ELF-1 (cell line): ENCODE data around the gene TNFSF8.
A peak's percentile ranks its signal among the peaks of the same experiment; 100 is the strongest.

Experiments used
- DNase-seq: peaks from one replicate; pipeline ENCODE4 v3.0.0-alpha.2; 2016; ENCODE audit warnings: low read depth, low spot score

Gene TNFSF8

DNA sequence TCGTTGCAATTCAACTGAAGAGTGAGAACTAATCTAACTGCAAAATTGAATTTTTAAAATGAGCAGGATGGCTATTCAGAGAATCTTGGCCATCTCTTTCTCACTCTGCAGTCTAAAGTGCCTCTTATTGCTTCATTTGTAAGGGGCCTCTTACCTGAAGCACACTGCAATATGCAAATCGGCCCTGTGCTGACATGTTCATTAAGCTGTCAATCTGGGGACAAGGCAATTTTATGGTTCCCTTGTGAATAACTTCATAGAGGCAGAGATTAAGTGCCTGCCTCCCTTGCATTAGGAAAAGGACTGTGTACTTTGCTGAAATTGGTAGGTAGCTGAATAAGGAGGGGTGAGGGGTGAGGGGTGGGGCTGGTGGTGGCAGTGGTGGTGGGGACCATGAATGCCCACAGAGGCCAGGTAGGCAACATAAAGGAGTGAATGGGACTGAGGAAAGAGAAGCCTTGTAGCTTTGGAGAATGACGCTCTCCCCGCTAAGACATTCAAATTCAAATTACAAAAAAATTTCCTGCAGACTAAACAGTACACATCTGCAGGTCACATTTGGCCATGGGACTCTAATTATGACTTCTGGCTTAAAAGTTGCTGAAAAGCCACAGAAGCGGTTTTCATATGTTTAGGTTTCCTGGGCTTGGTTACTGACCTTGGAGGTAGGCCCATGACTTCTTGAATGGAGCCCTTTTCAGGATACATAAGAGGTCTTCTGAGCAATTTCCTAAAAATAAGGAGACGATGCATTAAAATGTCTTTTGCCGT is 25.0 kb downstream of the TNFSF8 start:
- DNase-seq = no peak

DNA sequence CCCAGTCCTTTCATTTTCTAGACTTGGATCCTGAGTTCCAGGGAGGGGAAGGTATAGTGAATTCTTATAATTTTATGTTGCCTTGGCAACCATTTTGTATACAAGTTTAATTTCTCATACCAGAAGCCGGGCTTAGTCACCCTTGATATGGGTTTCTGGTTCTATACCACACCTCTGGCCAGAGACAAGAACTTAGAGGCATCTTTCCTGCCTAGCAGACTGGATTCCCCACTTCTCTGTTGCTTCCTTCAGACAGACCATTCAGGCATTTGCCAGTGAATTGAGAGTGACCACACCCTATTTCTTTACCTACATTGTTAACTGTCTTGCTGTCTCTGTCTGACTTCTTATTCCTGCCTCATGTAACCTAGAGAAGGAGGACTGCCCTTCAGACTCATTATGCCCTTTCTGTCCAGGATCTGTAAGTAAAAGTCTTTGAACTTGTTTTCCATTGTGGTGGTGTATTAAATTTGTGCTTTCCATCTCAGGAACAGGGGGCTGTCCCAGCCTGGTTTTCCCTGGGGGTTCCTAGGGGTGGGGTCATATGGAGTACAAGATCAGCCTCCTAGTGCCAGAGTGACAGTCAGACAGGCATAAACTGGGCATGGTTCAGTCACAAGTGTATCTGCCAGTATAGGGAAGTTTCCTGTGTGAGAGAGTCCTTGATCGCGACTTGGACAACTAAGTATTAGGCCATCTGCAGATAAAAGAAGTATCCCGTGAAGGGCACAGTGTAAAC is 27.4 kb downstream of the TNFSF8 start:
- no peak for DNase-seq

DNA sequence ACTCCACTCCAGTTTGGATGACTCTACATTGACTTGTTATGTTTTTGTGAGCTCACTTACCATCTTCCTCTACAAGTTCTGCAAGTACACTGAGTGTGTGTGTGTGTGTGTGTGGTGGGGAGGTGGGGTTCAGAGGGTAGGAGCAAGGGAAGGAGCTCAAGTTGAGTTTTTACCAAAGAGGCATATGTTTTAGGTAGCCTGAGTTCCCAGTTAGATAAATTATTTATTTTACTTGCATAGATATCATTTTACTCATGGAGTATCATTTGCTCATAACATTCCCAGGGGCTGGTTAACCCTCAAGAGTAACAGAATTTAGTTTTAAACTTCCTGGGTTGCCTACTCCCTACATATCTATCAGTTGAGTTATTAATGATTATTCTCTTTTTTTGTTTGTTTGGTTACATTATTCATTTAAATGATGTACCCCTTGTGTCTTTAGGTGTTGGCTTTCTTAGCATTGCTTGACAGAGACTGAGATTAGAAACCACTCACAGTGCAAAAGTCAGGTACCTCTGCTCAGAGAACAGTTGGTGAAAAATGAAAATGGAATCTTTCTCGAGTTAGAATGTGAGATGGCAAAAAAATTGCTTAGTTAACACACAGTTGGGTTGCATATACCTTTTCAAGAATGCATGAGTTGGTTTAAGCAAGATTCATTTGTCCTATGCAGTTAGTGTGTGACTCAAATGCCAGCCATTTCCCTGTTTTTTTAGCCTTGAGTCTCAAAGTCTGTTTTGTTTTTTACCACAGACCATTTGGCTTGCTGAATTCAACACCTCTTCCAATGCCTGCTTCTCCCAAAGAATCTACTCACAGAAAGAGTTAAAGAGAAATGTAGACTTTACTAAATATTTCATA is 29.2 kb downstream of the TNFSF8 start:
- DNase-seq = no peak

DNA sequence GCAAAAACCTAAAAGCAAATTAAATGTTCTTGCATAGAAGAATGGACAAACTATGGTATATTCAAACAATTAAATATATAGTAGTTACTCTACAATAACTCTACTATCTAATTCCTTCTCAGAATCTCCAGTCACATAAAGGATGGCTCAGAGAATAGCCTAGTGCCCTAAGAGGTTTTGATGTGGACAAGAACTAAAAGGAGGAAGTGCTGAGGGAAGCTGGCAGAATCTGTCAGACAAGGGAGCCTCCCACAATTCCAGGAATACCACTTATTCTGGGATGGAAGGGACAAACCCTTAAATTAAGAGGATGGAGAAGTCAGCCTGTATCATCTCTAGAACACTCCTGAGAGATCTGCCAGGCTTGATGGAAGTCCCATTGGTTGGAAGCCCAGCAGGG is 30.4 kb downstream of the TNFSF8 start:
- no peak for DNase-seq

DNA sequence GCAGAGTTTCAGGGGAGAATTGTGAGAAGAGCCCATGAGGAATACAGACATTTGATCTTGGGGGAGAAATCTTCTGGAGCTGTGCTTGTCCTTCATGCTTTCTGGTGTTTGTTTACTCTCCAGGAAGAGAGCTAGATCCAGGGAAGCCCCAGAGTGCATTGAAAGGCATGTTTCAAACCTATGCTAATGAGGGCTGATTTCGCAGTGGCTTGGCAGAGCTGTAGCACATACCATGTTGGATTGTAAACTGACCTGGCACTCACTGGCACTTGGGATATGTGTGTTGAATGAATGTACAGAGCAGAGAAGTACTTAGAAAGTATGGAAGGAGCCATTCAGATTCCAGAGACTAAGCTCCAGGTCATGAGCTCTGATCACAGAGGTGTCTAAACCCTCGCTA is 30.9 kb downstream of the TNFSF8 start:
- DNase-seq = no peak

DNA sequence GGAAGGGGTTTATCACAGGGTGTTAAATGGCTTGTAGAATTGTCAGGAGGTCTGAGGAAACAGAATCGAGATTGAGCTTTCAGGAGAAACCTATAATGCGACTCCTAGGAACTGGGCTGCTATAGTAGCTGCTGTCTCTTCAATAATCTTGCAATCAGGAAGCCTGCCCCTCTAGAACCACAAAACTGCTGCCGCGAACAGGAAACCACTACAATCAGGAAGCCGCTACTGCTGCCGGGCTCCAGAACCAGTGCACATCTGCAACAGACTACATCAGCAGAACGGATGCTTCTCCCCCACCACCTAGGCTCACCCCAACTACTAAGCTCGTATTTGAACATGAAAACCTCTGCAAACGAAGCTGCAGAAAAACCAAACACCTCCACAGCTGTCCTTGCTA is 31.6 kb downstream of the TNFSF8 start:
- DNase-seq = no peak

DNA sequence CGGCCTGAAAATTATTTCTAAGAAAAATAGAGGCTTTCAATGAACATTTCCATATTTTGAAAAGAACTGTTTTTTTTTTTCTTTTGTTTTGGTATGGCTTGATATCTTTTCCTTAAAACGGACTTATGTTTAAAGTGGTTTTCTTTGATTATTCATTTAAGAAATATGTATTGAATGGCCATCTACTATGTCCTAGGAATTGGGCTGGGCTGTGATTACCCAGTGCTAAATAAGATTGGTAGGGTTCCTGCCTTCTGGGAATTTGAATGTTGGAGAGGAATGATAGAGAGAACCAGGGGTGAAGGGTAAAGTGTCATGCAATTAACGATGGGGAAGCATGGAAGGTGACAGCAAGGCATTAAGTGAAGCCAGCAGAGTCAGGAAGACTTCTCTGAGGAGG is 33.2 kb downstream of the TNFSF8 start:
- no peak for DNase-seq

DNA sequence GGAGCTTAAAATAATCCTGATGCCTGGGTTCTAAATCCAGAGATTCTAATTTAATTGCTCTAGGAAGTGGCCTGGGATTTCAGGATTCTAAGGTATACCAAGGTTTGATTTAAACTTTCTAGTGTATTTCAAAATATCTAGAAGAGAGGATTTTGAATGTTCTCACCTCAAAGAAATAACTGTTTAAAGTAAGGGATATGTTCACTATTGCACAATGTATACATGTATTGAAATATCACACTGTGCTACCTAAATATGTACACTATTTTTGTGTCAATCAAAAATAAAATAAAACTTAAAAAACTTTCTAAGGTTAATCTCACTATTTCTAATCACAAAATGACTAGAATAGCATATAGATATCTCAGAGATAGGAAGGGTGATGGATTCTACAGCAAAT is 34.0 kb downstream of the TNFSF8 start:
- no peak for DNase-seq

DNA sequence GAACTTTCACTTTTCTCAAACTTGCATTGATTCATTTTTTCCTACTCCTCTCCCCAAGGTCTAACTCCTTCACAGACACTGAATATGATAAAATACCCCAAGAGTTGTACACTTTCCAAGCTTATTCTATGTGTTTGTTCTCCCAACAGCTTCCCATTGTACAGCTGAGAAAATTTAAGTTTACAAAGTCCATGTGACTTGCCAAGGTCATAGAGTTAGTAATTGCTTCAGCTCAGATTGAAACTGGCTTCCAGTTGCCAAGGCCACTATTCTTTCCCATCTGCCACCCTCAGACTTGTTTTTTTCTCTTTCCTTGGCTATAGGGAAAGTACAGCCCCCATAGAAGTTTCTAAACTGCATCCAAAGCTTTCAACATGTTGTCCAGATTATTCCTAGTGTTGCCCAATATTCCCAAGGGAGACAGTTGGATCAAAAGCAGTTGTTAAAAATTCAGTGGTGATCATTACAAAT is 34.8 kb downstream of the TNFSF8 start:
- no peak for DNase-seq

DNA sequence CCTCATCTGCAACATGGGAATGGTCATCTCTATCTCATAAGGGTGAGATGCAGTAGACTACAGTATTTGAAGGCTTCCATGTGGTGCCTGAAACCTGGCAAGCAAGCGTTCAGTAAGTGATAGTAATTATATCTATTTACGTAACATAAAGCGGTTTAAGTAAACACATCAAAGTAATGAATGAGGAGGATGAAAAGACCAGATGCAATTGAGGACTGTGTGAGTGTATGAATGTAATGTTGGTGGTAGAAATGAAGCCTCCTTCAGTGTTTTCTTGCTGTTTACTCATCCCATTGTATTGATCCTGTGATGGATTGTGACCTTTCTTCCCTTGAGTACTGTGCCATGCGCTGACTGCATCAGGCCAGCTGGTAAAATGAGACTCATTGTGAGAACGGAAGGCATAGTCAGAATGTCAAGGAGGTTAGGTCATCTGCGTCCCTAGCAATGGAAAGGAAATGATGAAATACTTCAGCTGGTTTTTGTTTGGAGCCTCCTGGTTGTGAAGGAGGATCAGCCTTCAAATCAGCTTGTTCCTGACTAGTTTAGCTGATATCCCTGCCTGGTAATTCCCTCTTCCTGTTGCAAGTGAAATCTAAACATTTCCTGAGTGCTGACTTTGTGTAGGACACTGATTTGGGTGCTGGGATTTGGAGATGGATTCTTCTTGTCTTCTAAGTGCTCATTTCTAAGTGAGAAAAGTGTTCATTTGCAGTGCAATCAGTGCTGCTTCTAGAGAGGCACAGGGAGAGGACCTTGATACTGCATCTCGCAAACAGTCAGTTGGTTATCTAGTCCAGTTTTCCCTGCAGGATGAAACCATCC is 35.6 kb downstream of the TNFSF8 start:
- DNase-seq = peak; percentile 80

DNA sequence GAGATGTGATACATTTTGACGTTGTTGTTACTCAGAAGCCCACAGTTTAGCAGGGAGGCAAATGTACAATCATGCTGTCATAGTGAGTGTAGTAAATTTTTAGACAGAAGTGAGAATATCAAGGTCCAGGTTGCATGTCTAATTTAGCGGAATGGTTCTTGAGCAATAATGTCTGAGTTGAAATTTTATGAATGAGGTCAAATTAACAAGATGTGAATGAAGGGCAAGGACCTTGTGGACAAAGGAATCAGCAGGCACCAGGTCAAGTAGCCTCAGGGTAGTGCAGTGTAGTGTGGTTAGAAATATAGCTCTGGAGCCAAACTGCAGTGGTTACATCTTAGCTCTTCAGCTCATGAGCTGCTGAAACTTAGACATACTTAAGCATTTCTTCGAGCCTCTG is 36.2 kb downstream of the TNFSF8 start:
- no peak for DNase-seq

DNA sequence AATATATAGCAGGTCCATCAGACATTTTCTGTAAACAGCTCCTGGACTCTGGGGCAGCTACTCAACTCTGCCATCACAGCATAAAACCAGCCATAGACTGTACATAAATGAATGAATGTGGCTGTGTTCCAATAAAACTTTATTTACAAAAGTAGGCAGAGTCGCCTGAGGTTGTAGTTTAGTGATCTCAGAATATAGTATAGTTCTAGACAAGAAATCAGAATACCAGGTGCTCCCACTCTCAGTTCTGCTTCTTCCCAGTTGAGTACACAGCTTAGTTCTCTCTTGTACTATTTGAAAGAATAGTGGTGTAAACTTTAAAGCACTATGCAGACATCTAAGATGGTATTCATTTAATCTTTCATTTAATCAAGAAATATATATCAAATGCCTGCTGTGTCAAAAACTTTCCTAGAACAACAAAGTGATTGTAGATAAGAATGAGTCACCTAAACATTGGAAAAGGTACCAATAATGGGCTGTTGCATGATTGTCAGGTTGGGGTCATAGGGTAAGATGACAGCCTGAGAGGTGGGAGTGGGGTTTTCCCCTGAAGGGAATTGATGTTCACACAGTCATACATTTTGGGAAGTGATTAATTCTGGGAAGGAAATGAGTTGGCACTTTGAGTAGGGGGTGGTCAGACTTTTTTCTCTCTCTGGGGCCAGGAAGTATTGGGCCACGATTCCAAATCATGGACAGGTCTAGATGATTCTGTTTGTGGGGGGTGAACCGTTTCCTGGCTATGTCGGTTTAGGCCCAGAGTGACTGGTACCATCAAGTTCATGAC is 37.0 kb downstream of the TNFSF8 start:
- DNase-seq = no peak

DNA sequence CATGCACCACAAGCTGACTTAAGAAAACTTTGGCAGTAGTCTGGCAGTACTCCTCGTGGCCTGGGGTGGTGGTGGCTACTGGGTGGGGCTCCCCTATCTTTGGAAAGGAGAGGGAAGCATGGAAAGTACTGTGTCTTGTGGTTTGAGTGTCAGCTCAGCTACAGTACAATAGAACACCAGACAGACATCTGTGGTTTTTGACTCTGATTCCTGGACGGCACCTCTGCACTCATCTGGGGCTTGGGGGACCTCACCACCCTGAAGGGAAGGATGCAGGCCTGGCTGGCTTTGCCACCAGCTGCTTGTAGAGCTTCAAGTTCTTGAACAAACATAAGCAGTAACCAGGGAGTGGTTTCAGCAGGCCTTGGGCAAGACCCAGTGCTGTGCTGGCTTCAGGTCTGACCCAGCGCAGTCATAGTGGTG is 40.6 kb downstream of the TNFSF8 start:
- no peak for DNase-seq

DNA sequence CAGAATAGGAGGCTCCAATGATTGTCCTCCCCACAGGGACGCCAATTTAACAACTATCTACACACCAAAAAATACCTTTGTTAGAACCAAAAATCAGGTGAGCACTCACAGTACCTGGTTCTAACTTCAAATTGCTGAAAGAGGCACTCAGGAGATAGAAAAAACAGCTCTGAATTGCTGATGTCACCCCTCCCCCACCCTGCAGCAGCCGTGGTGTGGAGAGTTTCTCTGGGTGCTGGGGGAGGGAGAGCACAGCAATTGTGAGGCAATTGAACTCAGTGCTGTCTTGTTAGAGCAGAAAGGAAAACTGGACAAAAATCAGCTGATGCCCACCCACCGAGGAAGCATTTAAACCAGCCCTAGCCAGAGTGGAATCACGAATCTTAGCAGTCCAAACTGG is 41.8 kb downstream of the TNFSF8 start:
- peak; percentile 27 for DNase-seq

DNA sequence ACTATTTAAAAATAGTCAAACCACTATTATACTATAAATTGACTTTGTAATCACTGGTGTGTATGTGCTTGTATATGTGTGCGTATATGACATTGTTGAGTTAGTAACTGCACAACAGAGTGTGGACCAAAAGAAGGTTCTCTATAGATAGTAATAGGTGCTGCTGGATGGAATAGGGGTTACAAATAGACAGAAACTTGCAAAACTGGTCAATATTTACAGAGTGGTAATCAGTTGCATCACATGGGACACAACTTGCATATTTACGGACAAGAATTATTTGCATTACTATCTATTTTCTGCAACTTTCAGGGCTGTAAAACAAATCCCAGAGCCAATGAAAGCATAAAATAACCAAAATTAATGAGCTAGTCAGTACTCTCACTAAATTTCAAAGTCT is 42.4 kb downstream of the TNFSF8 start:
- no peak for DNase-seq

DNA sequence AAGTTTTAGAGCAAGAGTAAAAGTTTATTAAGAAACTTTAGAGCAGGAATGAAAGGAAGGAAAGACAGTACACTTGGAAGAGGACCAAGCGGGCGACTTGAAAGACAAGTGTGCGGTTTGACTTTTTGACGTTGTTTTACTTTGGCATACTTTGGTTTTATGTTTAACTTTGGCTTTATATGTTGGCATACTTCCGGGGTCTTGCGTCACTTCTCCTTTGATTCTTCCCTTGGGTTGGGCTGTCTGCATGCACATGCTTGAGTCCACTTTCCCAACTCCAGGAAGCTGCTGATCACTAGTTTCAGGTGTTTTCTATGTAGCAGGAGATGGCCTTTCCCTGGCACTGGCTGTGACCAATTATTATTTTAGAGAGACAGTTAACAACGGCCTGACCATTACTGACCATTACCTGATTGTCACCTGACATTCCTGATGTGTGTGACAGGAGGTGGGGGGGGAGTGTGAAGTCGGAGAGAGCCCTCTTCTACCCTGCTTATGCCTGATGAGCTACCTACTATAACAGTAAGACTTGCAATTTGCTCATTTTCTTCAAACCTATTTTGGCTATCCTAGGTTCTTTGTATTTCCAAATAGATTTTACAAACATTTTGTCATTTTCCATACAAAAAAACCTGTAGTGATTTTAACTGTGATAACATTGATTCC is 45.5 kb downstream of the TNFSF8 start:
- DNase-seq = no peak

DNA sequence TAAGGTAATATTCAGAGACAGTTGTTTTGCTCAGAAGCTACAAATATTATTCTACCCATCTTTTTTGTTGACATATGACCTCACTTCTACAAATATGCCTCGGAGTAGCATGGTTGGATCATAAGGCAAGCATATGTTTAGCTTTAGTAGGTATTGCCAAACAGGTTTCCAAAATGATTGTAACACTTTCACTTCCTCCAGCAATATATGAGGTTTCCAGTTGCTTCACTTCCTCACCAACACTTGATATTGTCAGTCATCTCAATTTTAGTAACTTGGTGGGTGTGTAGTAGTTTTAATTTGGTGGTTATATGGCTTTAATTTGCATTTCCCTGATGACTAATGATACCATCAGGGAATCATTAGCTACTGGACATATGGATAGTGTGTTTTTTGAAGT is 46.7 kb downstream of the TNFSF8 start:
- DNase-seq = no peak

DNA sequence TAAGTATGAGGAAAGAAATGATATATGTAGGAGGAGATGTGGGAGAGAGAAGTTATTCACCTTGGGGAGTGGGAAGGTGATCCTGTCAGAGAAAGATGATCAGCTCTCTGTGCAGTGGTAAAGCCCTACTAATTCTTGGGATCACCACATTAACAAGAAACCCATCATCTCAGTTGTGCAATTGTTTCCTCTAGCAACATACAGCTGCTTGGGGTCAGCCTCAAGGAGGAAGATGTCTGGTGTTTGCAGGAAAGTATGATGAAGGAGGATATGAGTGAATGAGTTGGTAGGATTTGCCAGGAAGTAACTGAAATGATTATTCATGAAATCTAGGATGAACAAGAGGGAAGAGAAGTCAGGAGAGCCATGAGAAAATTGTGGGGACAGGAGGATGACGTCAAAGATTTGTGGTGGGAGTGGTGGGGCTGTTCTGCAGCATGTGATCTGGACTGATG is 50.1 kb downstream of the TNFSF8 start:
- no peak for DNase-seq

DNA sequence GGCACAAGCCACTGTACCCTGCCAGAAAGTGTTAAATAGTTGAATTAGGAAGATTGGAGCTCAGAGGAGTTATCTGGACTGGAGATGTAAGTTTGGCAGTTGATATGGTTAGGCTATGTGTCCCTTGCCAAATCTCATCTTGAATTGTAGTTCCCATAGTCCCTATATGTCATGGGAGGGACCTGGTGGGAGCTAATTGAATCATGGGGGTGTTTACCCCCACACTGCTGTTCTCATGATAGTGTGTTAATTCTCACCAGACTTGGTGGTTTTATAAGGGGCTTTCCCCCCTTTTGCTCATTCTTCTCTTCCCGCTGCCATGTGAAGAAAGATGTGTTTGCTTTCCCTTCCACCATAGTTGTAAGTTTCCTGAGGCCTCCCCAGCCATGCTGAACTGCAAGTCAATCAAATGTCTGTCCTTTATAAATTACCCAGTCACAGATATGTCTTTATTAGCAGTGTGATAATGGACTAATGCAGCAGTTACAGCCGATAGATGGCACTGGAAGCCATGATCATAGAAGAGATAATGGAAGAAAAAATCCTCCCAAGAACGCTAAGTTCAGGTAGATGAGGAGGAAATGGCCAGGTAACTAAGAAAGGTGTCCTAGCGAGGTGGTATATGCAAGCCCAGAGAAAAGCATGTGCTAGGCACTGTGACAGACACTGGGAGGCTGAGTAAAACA is 51.4 kb downstream of the TNFSF8 start:
- DNase-seq = no peak
